ENCODE results near the gene CLCA2.

The CLCA2 gene

DNA sequence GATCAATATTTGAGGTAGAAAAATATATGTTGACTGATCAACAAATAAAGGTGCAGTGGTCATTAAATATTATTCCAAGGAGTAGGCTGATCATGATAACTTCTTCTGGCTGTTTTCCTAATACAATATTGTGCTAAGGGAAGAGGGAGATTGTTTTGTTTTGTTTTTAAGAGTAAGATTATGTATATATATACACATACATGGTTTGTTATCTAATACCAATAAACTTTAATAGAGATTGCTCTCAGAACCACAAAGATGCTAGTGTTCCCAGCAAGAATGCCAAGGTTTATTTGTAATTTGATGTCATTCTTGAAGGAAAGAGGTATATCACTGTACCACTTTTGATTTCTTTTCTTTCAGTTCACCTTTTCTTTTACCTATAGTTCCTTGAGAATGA is 10.1 kb downstream of the CLCA2 start:
- no peak for DNase-seq

DNA sequence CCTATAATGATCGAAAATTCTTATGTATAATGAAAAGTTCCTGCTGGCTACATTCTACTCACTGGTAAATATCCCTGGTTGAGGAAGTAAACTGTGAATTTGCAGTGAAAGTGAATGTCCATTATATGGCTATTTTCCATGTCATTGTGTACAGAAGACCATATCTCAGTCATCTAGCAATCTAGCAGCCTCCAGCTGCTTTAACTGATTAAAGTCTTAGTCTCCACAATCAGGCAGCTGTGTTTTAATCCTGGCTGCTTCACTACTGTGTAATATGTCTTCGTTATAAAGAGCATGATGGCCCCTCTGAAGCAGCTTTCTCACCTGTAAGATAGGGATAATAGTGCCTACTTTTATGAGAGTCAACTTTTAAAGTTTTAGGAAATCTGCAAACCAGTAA is 11.4 kb downstream of the CLCA2 start:
- DNase-seq: no peak

DNA sequence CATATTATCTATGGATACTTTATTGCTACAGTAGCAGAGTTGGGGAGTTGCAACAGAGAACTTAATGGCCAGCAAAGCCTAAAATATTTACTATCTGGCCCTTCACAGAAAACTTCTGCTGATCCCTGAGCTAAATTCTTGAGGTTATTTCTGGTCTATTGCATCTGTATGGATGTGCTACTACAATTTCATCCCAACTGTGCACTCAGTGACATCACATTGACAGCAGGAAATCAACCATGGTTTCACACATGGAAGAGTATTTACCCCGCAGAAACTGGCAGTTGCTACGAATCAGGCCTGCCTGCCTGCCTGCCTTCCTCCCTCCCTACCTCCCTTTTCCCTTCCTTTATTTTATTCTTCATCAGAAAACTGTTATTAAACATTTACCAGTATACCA is 12.1 kb downstream of the CLCA2 start:
- no peak for DNase-seq

DNA sequence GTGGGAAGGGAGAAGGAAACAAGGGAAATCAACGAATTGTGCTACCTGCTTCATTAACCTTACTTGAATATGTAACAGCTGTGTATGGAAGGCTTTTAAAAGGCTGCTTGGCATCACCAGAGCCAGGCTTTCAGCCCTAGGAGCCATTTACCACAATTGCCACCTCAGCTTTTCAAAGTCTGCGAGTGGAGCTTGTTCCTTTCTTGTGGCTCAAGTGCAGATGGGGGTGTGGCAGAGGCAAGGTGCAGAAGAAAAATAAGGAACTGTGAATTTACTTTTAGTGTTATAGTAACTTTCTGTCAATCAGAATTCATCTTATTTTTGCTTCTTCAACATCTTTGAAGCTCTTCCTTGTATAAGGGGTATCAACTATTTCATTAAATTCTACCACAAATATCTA is 17.6 kb downstream of the CLCA2 start:
- DNase-seq: no peak

DNA sequence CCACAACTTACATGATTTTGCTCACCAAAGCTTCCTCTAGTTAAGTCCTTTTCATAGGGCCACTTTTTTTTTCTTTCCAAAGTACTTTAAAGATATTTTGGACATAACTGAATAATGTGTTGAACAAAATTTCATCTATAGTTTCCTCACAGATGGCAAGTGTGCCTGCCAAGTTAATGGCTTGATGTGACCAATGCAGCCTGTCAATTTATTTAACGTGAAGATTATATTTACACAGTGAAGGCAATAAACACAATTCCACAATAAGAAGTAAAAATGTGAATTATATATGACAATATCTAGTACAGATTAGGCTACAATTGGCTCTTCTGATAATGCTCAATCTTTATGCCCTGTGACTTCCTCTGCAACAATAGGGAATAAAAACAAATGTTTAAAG is 18.0 kb downstream of the CLCA2 start:
- no peak for DNase-seq

DNA sequence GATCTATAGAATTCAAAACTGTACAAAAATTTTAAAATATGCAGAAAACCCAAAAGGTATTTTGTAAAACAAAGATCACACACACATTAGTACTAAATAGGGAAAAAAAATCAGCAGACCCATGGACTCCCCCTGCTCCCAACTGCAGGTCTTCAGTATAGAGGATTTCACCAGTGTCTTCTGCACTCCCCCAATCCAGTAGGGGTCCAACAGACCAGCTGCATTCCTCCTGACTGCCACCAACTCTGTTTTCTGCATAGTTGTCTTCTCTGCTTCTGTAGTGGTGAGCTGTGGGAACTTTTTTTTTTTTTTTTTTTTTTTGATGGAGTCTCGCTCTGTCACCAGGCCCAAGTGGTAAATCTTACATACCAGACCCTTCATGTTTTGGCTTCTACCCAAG is 21.9 kb downstream of the CLCA2 start:
- no peak for DNase-seq

DNA sequence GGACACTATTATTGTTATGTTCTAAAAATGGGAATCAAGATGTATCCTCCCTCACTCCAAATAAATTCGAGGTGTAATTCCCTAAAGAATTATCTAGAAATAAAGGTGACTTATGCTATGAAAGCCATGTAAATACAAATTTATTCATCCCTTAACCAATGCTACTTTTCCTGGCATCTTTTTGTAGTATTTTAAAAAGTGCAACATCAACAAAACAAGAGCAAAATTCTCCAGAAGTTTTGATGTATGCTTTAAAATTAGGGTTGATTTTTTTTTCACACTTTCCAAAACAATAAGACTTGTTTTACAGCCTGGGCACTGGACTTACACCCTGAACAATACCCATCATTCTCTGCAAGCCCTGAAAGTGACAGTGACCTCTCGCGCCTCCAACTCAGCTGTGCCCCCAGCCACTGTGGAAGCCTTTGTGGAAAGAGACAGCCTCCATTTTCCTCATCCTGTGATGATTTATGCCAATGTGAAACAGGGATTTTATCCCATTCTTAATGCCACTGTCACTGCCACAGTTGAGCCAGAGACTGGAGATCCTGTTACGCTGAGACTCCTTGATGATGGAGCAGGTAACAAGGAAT is 23.3 kb downstream of the CLCA2 start:
- DNase-seq: no peak

DNA sequence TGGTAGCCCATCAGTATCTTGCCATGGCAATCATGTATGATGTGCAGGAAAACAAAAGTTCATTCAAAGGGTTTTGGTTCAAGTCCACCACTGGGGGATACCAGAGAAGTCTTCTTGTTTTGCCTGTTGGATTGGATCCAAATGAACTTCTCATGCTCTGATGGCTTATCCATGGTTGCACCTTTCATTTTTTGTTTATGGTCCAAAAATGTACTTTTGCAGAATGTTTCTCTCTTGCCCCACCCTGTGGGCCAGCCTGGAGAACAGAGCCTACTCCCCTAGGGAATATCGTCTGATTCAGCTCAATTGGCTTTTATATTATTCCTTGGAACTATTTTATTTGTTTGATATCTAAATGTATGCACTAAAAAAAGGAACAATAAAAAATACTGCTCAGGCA is 24.7 kb downstream of the CLCA2 start:
- DNase-seq: no peak

DNA sequence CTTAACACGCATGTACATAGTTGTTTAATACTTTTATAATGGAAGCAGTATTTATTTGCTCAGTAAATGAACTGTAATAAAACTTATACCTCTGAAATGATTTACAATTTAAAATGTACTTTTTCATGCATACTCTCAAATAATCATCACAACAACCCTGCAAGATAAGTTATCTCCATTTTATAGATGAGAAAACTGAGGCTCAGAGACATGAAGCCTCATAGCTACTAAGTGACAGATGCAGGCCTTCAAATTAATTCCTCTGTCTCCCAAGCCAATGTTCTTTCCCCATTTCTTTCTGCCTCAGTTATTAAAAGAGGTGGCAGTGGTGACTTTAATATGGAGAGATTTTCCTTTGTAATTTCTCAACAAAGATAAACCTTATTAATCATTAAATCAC is 25.1 kb downstream of the CLCA2 start:
- no peak for DNase-seq

DNA sequence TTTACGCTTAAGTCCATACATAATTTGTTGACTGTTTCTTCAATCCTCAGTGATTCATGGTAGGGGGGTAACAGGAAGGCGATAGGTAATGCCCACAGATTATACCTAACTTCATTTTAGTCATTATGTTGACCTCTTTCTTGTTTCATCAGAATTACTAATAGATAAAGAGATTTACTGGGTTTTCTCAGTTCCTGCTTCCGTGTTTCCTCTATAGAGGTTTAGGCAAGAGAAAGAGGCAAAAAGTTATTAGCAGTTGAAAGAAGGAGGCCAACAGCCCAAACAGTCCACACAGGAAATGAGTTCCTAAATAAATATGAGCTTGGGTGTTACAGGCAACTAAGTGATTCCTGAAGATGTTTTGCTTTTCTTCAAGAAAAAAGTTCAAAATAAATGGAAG is 26.9 kb downstream of the CLCA2 start:
- no peak for DNase-seq

DNA sequence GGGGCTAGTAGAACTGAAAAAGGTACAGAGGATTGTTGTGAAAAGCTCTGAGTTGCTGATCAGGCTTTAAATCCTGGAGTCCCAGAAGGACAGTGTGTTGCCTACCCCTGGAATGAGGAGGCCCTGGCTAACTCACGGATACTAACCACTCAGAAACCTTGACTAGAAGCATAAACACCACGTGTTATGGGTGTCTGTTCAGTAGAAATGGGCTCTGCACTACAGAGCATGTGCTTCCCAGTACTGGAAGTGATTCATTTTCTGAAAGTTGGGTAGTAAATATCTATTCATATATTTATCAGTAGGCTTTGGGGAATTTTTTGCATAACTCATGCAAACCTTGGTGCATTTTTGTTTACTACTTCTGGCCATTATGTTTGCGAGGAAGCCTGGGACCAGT is 29.7 kb downstream of the CLCA2 start:
- DNase-seq: no peak

DNA sequence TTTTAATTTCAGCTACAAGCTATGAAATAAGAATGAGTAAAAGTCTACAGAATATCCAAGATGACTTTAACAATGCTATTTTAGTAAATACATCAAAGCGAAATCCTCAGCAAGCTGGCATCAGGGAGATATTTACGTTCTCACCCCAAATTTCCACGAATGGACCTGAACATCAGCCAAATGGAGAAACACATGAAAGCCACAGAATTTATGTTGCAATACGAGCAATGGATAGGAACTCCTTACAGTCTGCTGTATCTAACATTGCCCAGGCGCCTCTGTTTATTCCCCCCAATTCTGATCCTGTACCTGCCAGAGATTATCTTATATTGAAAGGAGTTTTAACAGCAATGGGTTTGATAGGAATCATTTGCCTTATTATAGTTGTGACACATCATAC is 31.1 kb downstream of the CLCA2 start:
- no peak for DNase-seq

DNA sequence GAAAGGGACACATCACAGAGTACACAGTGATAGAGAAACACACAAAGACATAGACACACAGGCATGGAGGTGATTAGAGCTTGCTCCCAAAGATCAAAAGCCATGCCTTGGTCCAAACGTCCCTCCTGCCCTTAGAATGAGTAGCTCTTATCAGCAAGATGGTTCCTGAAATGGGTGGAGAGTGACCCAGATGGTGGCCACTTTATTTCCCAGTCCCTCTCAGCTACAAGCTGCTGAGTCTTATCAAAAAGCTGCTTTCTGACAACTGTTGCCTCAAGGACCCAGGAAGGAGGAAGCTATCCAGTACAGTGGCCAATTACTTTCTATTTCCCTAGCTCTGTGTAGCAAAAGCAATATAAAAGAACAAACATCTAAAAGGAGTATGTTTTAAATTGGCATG is 37.0 kb downstream of the CLCA2 start:
- no peak for DNase-seq

DNA sequence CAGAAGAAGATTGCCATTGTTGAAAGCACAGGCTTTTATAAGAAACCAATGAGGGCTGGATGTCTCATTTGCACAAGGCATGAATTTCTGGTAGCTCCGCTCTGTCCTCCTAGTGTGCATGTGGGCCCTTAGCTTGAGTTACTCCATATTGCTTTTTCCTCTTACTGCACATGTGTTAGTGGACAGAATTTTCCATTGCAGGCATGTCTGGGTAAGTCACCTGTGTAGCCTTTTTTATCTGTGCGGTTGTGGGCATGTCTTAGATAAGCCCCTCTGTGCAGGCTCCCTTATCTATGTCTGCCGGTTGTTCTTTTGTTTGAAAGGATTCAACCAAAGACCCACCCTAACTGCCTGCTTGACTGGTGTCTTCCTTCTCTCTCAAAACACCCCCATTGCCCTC is 37.5 kb downstream of the CLCA2 start:
- no peak for DNase-seq

DNA sequence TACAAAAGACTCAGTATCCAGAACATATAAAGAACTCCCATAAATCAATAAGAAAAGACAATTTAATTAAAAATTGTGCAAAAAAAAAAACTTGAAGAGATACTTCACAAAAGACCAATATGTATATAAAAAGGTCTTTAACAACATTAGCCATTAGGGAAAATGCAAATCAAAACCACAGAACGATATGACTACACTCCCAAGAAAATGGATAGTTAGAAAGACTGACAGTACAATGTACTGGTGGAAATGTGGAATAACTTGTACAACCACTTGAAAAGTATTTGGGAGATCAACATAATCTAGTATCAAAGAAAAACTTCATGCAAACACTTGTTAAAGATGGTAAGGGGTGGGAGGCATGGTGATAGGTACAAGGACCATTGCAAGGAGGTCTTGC is 40.8 kb downstream of the CLCA2 start:
- no peak for DNase-seq

DNA sequence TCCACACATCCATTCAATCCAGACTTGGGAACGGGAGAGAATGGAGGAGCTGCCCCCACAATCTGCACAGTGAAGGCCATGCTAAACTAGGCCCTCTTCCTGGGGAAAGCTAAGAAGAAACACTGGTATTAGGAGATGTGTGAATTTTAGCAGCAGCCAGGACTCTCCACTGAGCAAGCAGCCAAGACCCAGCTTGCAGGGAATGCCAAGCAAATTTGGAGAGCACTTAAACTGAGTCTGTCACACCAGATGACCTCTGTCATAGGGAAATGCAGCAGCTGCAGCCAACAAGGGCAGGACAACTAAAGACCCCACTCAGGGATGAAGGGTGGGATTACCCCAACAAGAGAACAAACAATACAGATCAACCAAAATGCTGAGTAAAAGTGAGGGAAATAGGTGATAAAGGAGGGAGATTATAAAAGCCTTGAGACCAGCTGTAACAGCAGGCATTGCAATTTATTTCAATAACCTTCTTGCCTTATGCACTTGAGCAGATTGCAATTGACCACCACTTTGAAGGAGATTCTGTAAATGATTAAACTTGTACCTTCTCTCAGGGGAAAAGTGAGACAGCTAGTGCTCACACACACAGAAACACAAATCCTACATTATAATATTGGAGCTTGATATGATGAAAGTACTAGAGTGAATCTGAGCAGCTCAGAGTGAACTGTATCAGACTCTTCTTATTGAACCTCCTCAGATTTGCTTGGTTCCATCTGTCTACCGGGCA is 42.3 kb downstream of the CLCA2 start:
- DNase-seq: no peak

DNA sequence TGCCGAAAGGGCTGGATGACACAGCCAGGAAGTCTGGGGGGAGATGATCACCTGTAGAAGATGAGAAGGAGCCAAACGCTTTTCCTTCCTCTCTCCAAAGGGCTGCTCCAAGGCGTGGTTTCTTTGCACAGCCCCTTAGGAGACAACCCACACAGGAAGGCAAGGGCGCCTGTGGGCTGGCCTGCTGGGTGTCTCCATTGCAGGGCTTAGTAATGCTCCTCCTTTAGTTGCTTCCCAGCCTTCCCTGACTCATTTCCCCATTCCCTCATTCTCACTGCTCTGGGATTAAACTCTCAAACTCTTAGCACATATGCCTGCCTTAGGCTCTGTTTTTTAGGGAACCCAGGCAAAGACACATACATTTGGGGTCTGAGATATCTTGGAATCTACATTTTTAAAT is 43.0 kb downstream of the CLCA2 start:
- no peak for DNase-seq

DNA sequence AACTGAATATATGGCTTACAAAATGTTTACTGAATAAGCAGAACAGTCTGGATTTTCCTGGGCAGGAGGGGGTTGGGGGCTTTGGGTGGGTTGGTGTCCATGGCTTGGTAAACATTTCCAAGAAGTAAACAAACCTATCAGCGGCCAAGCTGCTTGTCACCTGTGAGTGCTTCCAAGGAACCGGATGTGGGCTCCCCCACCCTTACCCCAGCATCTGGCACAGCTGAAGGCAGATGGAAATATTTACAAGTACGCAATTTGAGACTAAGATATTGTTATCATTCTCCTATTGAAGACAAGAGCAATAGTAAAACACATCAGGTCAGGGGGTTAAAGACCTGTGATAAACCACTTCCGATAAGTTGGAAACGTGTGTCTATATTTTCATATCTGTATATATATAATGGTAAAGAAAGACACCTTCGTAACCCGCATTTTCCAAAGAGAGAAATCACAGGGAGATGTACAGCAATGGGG is 44.6 kb downstream of the CLCA2 start, which contains the start of gene CLCA1:
Gene CLCA1 (plus strand): TSS at position 427 of the 477 bp plus-strand sequence. CDS start 45 bp downstream, at position 472.
- DNase-seq: no peak

DNA sequence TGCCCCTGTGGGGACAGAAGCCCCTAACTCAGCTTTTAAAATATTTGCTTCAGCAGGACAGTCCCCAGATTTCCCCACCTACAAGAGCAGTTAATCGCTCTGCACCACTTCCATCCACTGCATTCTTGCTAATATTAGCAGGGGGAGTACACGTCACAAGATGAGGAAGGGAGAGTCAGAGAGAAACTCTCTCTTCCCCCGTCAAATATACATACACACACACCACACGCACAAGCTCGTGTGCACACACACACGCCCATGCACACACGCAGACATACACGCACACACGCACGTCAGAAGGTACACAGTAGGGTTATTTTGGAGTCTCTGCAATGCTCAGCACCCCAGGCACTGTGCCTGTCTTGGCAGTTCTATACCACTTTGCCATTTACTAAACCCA is 46.9 kb downstream of the CLCA2 start:
- DNase-seq: no peak

DNA sequence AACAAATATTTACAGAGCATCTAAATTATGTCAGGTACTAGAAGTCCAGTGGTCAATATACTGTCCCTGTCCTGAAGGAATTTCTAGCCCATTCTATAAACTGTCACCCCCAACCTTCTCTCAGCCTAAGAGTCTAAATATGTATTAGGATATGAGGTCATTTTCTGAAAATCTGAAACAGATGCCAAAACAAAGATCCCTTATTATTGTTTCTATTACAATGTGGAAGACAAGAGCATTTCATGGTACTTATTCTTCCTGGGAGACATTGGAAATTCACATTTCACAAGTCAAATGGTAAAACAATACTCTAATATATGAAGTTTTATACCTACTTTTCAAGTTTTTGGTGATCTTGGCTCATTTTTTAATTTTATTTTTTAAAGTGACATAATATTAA is 47.3 kb downstream of the CLCA2 start:
- DNase-seq: no peak

DNA sequence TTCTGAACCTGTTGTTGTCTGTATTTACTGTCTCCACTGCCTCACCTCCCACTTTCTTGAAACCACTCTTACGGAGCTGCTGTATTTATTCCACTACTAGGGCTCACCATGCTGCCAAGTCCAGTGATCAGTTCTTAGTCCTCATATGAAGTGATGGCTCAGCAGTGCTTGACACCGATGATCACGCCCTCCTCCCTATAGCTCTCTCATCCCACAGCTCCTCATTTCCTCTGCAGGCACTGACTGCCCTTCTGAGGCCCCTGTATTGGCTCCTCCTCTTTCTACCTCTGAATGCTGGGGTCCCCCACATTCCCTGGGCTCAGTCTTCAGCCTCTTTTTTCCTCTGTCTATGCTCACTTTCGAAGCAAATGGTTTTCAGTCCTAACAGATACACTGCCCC is 48.2 kb downstream of the CLCA2 start:
- DNase-seq: no peak

DNA sequence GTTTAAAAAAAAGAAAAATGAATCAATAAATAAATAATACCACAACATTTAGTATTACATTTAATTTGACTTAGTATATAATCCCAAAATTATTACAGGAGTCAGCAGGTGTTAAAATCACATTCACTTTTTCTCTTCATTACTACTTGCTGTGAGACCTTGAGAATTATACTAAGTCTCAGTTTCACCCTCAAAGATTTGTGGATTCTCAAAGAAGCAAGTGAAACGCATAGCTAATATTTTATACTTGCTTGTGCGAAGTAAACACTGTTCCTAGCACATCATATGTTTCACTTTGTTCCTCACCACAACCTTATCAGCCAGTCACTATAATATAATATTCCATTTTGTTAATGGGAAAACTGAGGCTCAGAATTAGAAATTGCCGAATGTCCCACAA is 48.8 kb downstream of the CLCA2 start:
- no peak for DNase-seq

DNA sequence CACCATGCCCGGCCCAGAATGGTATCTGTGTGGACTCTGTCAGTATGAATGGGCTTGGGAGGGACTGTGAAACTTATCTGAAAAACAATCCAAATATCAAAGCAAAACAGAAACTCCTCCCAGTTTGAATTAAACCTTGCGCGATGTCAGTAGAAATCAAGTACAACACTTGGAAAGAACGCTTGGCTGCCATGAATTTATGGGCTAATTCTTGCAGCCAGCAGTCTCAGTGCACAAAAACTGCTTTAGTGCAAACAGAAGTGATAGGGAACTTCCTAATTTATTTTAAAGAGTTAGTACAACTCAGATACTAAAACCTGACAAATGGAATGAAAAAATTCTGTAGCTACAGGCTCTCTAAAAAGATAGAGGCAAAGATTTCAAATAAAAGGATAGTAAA is 53.3 kb downstream of the CLCA2 start:
- DNase-seq: no peak

DNA sequence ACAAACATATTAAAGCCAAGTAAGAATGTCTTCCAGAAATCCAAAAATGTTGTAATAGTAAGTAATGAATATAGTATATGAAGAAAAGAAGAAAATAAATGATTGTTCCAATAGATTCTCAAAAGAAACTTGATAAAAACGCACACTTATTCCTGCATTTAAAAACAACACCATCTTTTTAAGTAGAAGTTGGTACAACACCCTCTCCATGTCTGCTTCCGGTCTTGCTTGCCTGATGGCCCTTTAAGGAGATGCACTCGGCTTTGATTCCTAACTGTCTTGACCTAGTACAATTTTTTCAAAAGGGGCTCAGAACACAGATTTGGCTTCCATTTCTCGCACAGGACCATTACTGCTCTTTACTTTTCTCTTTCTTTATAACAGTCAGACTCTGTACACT is 53.7 kb downstream of the CLCA2 start:
- no peak for DNase-seq

Measured in NK-92 treated with Interleukin-12 subunit alpha and Interleukin-12 subunit beta, amount 100 ng/mL, for 24 hours (cell line).